Astrocyte (in vitro differentiated cells and primary cell): ENCODE results near the gene CNOT4. TPM values are rescaled to one million over a fixed set of nuclear protein-coding genes. Genes with fewer than 3 reads are reported as not detected.
"Not testable (repeated sequence)": the region's sequence is repeated elsewhere in the genome, so short reads cannot be mapped to it uniquely, and the experiment has no call there.

Experiments
- DNase-seq: peaks from one replicate; pipeline ENCODE4 v3.0.0-alpha.2; 2010; ENCODE audit warnings: low read depth
- FAIRE-seq: peaks from 2 replicates; lab custom pipeline; 2011; peaks lifted over from hg19 to GRCh38; lab: Jason Lieb, UNC
- H2AFZ ChIP-seq: 2 replicates; pipeline ENCODE4 v1.6.0; 2012; ENCODE audit warnings: low read depth, low read length, inconsistent platforms
- H3K27ac ChIP-seq: 2 replicates; pipeline ENCODE4 v1.5.1; 2011; ENCODE audit warnings: low read depth, low read length, inconsistent platforms
- H3K27me3 ChIP-seq: 2 replicates; pipeline ENCODE4 v1.6.0; 2011; ENCODE audit warnings: low read length, inconsistent platforms; ENCODE audit not compliant: insufficient read depth
- H3K36me3 ChIP-seq: 2 replicates; pipeline ENCODE4 v1.5.1; 2011; ENCODE audit warnings: low read length, inconsistent platforms; ENCODE audit not compliant: insufficient read depth
- H3K4me1 ChIP-seq: 2 replicates; pipeline ENCODE4 v1.5.1; 2011; ENCODE audit warnings: low read length, inconsistent platforms; ENCODE audit not compliant: insufficient read depth
- H3K4me2 ChIP-seq: 2 replicates; pipeline ENCODE4 v1.6.0; 2012; ENCODE audit warnings: low read length, inconsistent platforms
- H3K4me3 ChIP-seq: 2 replicates; pipeline ENCODE4 v1.5.1; 2011; ENCODE audit warnings: low read depth, mild to moderate bottlenecking, low read length, inconsistent platforms; ENCODE audit not compliant: insufficient read depth
- H3K79me2 ChIP-seq: 2 replicates; pipeline ENCODE4 v1.6.0; 2012; ENCODE audit warnings: mild to moderate bottlenecking, low read length, inconsistent platforms; ENCODE audit not compliant: insufficient read depth
- H3K9ac ChIP-seq: 2 replicates; pipeline ENCODE4 v1.6.0; 2012; ENCODE audit warnings: mild to moderate bottlenecking, low read length, inconsistent platforms
- H3K9me3 ChIP-seq: 2 replicates; pipeline ENCODE4 v1.5.1; 2012; ENCODE audit warnings: low read depth, mild to moderate bottlenecking, low read length, inconsistent platforms; ENCODE audit not compliant: insufficient read depth
- H4K20me1 ChIP-seq: 2 replicates; pipeline ENCODE4 v1.6.0; 2012; ENCODE audit warnings: low read length, inconsistent platforms; ENCODE audit not compliant: insufficient read depth
- H3K27ac Mint-ChIP-seq: one replicate; pipeline ENCODE4 v1.8.0; 2021; ENCODE audit warnings: mild to moderate bottlenecking, mixed read lengths; ENCODE audit not compliant: unreplicated experiment
- H3K27me3 Mint-ChIP-seq: one replicate; pipeline ENCODE4 v1.8.0; 2021; ENCODE audit warnings: low read depth, mixed read lengths; ENCODE audit not compliant: unreplicated experiment
- H3K36me3 Mint-ChIP-seq: one replicate; pipeline ENCODE4 v1.8.0; 2021; ENCODE audit warnings: low read depth, mixed read lengths; ENCODE audit not compliant: unreplicated experiment
- H3K4me1 Mint-ChIP-seq: one replicate; pipeline ENCODE4 v1.8.0; 2021; ENCODE audit warnings: low read depth, mixed read lengths; ENCODE audit not compliant: unreplicated experiment
- H3K4me3 Mint-ChIP-seq: one replicate; pipeline ENCODE4 v1.8.0; 2021; ENCODE audit warnings: mild to moderate bottlenecking, moderate library complexity, mixed read lengths; ENCODE audit not compliant: unreplicated experiment
- H3K9me3 Mint-ChIP-seq: one replicate; pipeline ENCODE4 v1.8.0; 2021; ENCODE audit warnings: mild to moderate bottlenecking, mixed read lengths; ENCODE audit not compliant: unreplicated experiment
- CTCF ChIP-seq: IDR thresholded peaks from 2 replicates; pipeline ENCODE4 v1.5.1; 2011; ENCODE audit warnings: low read depth, mild to moderate bottlenecking, inconsistent platforms, low read length, moderate library complexity; ENCODE audit not compliant: insufficient read depth
- EZH2 ChIP-seq: IDR thresholded peaks from 2 replicates; pipeline ENCODE4 v1.6.1; 2012; ENCODE audit warnings: mild to moderate bottlenecking, low read length, inconsistent platforms; ENCODE audit not compliant: insufficient read depth
- total RNA-seq: library from RNA; stranded (reverse); gene quantifications from 2 replicates; pipeline ENCODE4 v1.2.1, GENCODE V29; 2021

The CNOT4 gene
- total RNA-seq, 1 donor from 2014 or later, result 24.9 TPM

GRCh38 chr7:135445690-135446089 lies 64.2 kb downstream of the CNOT4 start:
- H3K36me3 Mint-ChIP-seq, result peaks cover 4% of the 10 kb centered on the region
- no peak overlapping the region for H3K4me3 ChIP-seq
- H3K27me3 Mint-ChIP-seq, result no peaks in the 10 kb centered on the region
- no peaks in the 10 kb centered on the region for H3K9me3 ChIP-seq
- H3K9me3 Mint-ChIP-seq, result no peaks in the 10 kb centered on the region
- H3K4me2 ChIP-seq, result no peak overlapping the region
- peaks cover 61% of the 10 kb centered on the region for H3K79me2 ChIP-seq
- no peak overlapping the region for H3K4me3 Mint-ChIP-seq
- H3K27ac Mint-ChIP-seq, result no peak overlapping the region
- no peaks in the 10 kb centered on the region for H3K27me3 ChIP-seq
- FAIRE-seq, result no peak
- H2AFZ ChIP-seq, result no peak overlapping the region
- H3K4me1 Mint-ChIP-seq, result peaks cover 3% of the 10 kb centered on the region
- no peak overlapping the region for H3K9ac ChIP-seq
- H3K36me3 ChIP-seq, result no peaks in the 10 kb centered on the region
- TF ChIP-seq CTCF (no peak), EZH2 (no peak)
- no peaks in the 10 kb centered on the region for H3K4me1 ChIP-seq
- peaks cover 81% of the 10 kb centered on the region for H4K20me1 ChIP-seq
- DNase-seq, result no peak
- no peak overlapping the region for H3K27ac ChIP-seq

DNA sequence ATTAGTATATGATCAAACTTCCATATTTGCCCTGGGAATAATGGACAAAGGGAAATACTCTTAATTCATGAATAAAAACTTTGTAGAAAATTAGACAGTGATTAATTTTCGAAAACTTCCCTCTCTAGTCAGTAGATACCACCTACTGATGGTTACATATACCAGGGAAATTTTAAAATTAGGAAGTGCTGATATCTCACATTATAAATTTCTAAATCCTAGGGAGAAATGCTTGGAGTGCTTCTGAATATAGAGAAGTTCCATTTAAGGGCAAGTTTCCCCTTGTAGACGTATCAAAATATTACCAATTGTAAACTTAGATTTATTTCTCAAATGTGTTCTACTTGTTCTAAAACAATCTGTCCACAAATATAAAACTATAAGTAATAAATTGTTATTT lies 64.6 kb downstream of the CNOT4 start:
- not testable (repeated sequence) for H3K27ac ChIP-seq, H3K4me2 ChIP-seq, H3K27me3 ChIP-seq, H3K4me3 Mint-ChIP-seq, H3K9me3 ChIP-seq, H3K27ac Mint-ChIP-seq, H3K4me3 ChIP-seq, H3K27me3 Mint-ChIP-seq, H3K9me3 Mint-ChIP-seq, H3K36me3 Mint-ChIP-seq, H3K4me1 Mint-ChIP-seq, FAIRE-seq, H3K9ac ChIP-seq, H2AFZ ChIP-seq, H3K36me3 ChIP-seq, DNase-seq, H3K4me1 ChIP-seq
- peaks cover 81% of the 10 kb centered on the region for H4K20me1 ChIP-seq
- peaks cover 61% of the 10 kb centered on the region for H3K79me2 ChIP-seq

- H3K4me2 ChIP-seq, result no peak overlapping the region
- Mint-ChIP-seq H3K27me3 (no peaks in the 10 kb centered on the region), H3K9me3 (no peaks in the 10 kb centered on the region), H3K4me1 (no peaks in the 10 kb centered on the region), H3K27ac (no peak overlapping the region), H3K36me3 (peaks cover 4% of the 10 kb centered on the region), H3K4me3 (no peak overlapping the region)
- no peak overlapping the region for H3K9ac ChIP-seq
- H3K27ac ChIP-seq, result no peak overlapping the region
- DNase-seq (peak; percentile 65), FAIRE-seq (no peak)
- H3K79me2 ChIP-seq, result peaks cover 52% of the 10 kb centered on the region
- H3K27me3 ChIP-seq, result no peaks in the 10 kb centered on the region
- no peak for TF ChIP-seq CTCF
- TF ChIP-seq EZH2, result no peak
- peaks cover 71% of the 10 kb centered on the region for H4K20me1 ChIP-seq
- H3K4me1 ChIP-seq, result no peaks in the 10 kb centered on the region
- no peak overlapping the region for H3K4me3 ChIP-seq
- H2AFZ ChIP-seq, result no peak overlapping the region
- H3K36me3 ChIP-seq, result no peaks in the 10 kb centered on the region
- no peaks in the 10 kb centered on the region for H3K9me3 ChIP-seq
Observed at GRCh38 chr7:135441791-135442190, 68.1 kb downstream of the CNOT4 start.
